Amygdala (tissue), 56 donors: ENCODE results near the gene RFTN1.
"Not testable (repeated sequence)": the region's sequence is repeated elsewhere in the genome, so short reads cannot be mapped to it uniquely, and the experiment has no call there.

Source experiments
- DNase-seq, 56 donors: peaks; one replicate each; lab custom pipeline; 2025; lab: John Stamatoyannopoulos, UW

The RFTN1 gene

GRCh38 chr3:16313886-16314645 is 199.4 kb downstream of the RFTN1 start:
- DNase-seq, result no peak

GRCh38 chr3:16311960-16312451 is 201.5 kb downstream of the RFTN1 start:
- no peak for DNase-seq

GRCh38 chr3:16310486-16310885 is 203.0 kb downstream of the RFTN1 start:
- not testable (repeated sequence) for DNase-seq

GRCh38 chr3:16309558-16309957 is 203.9 kb downstream of the RFTN1 start:
- no peak for DNase-seq

DNA sequence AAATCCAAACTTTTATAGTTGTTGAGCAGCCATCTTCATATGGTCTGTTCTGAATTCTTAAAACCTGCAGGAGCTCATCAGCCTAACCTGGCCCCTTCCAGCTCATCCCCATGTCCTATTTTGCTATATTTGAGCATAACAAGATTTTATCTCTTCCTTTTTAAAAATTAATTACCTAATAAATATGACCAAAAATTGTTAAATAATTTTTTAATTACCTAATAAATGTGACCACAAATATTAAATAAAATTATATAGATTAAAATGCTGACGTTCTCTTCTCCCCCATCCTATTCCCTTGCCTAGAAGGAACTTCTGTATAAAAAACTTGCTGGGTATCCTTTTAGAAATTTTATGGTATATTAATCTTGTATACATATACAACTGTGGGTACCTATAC is 204.8 kb downstream of the RFTN1 start:
- DNase-seq, result no peak

DNA sequence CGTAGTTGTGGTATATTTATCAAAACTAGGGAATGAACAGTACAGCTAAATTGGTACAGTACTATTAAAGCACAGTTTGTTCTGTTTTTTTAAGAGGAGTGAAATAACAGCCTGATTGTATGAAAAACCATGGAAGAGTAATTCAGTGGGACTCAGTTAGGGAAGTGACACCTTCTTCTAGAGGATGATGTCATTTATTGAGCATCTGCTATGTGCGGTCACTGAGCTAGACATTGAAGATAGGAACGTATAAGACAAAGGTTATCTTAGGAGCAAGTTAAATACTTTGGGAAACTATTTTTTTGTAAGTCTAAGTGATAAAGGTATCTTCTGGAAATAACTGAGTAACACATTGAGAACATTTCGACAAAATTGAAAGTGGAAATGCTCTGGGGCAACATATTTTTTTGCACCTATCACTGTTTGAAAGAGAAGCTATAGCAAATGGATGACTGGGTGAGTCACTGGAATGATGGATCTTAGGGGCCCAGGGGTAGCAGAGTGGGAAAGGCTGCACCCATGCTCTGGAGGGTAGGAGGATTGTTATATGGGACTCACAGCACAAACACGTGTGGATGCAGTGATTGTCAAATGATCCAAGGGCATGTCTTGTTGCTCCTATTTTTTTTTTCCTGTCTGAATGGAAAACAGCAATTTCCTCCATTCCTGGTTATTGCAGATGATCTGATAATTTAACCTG is 205.5 kb downstream of the RFTN1 start:
- DNase-seq, result no peak

DNA sequence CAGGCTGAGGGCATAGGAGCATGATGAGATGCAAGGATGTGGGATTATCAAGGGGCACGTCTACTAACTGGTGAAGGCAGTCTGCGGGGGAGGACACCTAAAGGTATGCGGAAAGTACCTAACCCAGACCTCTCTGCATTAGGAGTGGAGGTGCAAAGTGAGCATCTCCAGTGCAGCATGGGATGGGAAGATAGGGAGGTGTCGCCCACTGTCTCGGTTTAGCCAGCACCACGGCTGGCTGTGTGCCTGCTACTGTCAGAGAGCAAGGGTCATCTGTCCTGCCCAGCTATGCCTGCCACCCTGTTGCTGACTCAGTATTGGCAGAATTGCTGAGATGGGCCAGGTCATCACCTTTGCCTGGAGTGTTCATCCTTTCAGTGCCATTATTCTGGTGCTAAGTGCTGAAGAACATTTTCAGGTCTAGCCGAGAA is 208.4 kb downstream of the RFTN1 start:
- no peak for DNase-seq

GRCh38 chr3:16304061-16305010 is 209.2 kb downstream of the RFTN1 start:
- DNase-seq, result peak in 6 of 56 donors; percentile 19 to 44 (median 28)

GRCh38 chr3:16303037-16303575 is 210.4 kb downstream of the RFTN1 start:
- DNase-seq, result no peak

DNA sequence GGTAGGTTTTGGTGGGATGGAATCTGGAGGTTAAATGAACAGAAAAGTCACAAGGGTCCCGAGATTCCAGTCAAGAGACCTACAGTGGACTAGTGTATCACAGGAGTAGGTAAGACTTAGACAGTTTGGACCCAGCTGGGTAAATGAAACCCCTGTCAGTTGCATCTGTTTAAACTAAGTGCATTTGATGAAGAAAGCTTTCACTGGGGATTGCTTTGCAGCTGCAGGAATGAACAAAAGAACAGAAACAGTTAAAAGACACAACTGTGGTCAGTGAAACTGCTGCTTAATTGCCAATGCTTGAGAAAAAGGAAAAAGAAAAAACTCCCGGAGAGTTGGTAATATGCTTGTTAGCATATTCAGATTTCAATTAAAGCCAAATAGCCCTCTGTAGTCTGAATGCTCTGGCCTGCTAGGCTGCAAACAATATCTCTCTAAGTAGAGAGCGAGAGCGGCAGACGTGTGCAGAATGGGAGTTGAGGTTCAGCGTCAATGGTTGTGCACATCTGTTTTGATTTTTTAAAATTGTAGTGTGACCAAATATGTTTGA is 211.3 kb downstream of the RFTN1 start:
- DNase-seq, result peak in 1 of 56 donors; percentile 9

DNA sequence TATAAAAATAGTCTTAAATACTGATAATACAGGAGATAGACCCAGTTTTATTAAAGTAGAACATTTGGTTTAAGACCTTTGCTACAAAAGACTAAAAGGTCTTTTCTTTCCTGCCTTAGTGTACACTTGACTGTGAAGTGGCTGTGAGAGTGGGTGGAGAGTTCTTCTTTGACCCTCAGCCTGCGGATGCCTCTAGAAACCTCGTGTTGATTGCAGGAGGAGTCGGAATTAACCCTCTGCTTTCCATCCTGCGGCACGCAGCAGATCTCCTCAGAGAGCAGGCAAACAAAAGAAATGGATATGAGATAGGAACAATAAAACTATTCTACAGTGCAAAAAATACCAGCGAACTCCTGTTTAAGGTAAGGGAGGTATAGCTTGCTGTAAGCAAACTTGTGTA is 212.0 kb downstream of the RFTN1 start:
- DNase-seq, result no peak

- DNase-seq, result no peak
These were observed 212.6 kb downstream of the RFTN1 start for GRCh38 chr3:16300881-16301359.

DNA sequence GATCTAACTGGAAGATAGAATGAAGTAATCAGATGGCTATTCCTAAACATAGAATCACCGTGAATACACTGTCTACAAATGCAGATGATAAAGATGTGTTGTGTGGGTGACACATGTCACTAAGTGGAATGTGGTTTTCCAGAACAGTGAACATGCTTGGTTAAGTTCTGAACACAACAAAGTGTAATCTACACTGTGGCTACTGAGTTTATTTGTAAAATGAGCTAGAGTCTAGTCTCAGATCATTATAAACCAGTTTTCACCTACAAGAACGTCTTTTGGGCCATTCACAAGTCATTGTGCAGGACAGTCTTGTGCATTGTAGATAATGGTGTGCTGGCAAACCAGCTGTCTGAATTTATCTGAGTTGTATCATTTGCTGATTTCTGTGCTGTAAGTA is 213.2 kb downstream of the RFTN1 start:
- DNase-seq, result no peak

DNA sequence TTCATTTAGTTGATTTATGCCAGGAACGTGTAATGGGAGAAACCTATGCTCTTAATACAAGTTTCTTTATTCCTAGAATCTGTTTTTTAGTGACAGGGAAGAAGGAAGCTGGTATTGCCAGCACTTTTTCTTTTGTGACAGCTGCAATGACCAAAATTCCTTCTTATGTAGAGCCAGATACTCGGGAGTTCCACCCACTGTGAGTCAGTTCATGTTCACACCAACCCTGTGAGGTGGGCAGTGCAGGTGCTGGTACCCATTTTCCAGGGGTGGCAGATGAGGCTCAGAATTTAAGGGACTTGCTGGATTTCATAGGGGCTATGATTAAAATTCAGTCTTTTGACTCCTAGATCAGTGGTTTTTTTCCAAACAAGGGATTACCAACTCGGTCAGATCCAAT is 213.8 kb downstream of the RFTN1 start:
- DNase-seq, result no peak

GRCh38 chr3:16298891-16299290 is 214.6 kb downstream of the RFTN1 start:
- no peak for DNase-seq

GRCh38 chr3:16297997-16298885 is 215.3 kb downstream of the RFTN1 start:
- DNase-seq, result no peak

- no peak for DNase-seq
These were observed 218.1 kb downstream of the RFTN1 start for GRCh38 chr3:16295298-16295890.

DNA sequence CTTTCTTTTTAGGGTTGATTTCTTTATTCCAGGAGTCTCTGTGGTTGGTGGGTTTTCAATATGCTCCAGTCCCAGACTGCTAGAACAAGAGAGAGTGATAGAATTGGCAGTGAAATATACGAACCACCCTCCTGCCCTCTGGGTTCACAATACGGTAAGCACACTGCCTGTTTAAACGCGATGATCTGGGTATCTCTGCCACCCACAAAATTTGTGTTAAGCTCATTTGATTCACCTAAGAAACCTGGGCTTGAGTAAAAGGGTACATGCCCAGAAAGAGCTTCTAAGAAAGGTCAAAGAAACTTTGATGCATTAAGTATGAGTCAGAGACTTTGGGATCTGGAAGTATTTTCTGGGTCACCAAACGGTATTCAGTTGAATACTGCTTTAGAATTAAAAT is 218.7 kb downstream of the RFTN1 start:
- DNase-seq, result no peak

GRCh38 chr3:16290827-16291196 is 222.7 kb downstream of the RFTN1 start:
- no peak for DNase-seq
